ENCODE measurements around the gene CDCP2.

CDCP2 gene

GRCh38 chr1:54180701-54181360 is 28.0 kb upstream of the CDCP2 start:
- Histone ChIP-seq H4K20me1 (ENCODE audit: insufficient read depth, low read length) (no peaks in the 10 kb centered on the region), H3K79me2 (ENCODE audit: insufficient read depth, low read length) (no peaks in the 10 kb centered on the region), H3K36me3 (ENCODE audit: insufficient read depth, low read length) (peaks cover 5% of the 10 kb centered on the region; the same call in 1 of the 2 replicates), H3K27ac (ENCODE audit: low read length) (no peak overlapping the region), H3K4me3 (ENCODE audit: low read depth in 1 of 2, low read length in 2 of 2) (no peak overlapping the region), H3K4me2 (ENCODE audit: insufficient read depth, low read length) (no peak overlapping the region), H3K4me1 (ENCODE audit: insufficient read depth, low read length) (no peaks in the 10 kb centered on the region), H2AFZ (ENCODE audit: low read depth, low read length) (no peak overlapping the region), H3K9me3 (ENCODE audit: insufficient read depth, low read length, severe bottlenecking) (no peaks in the 10 kb centered on the region), H3K9ac (ENCODE audit: low read depth, low read length) (no peak overlapping the region), H3K27me3 (ENCODE audit: insufficient read depth, low read length, poor library complexity) (no peaks in the 10 kb centered on the region)
- DNase-seq = no peak
- TF ChIP-seq CTCF (IDR thresholded peaks at IDR 0.05; ENCODE audit: borderline replicate concordance, extremely low read depth, low read length, poor library complexity, severe bottlenecking) (no peak), EZH2 (IDR thresholded peaks at IDR 0.05; ENCODE audit: borderline replicate concordance, low read depth, low read length, severe bottlenecking) (no peak)
- ATAC-seq (ENCODE audit: insufficient read depth, low read depth) = no peak

- Histone ChIP-seq H2AFZ (ENCODE audit: low read depth, low read length) (no peak overlapping the region), H3K27ac (ENCODE audit: low read length) (no peak overlapping the region), H3K36me3 (ENCODE audit: insufficient read depth, low read length) (peaks cover 12% of the 10 kb centered on the region; the same call in 1 of the 2 replicates), H3K9ac (ENCODE audit: low read depth, low read length) (no peak overlapping the region), H4K20me1 (ENCODE audit: insufficient read depth, low read length) (no peaks in the 10 kb centered on the region), H3K27me3 (ENCODE audit: insufficient read depth, low read length, poor library complexity) (no peaks in the 10 kb centered on the region), H3K4me3 (ENCODE audit: low read depth in 1 of 2, low read length in 2 of 2) (no peak overlapping the region), H3K4me2 (ENCODE audit: insufficient read depth, low read length) (no peak overlapping the region), H3K79me2 (ENCODE audit: insufficient read depth, low read length) (no peaks in the 10 kb centered on the region), H3K9me3 (ENCODE audit: insufficient read depth, low read length, severe bottlenecking) (no peaks in the 10 kb centered on the region), H3K4me1 (ENCODE audit: insufficient read depth, low read length) (no peaks in the 10 kb centered on the region)
- no peak for ATAC-seq (ENCODE audit: insufficient read depth, low read depth)
- DNase-seq = no peak
- TF ChIP-seq CTCF (IDR thresholded peaks at IDR 0.05; ENCODE audit: borderline replicate concordance, extremely low read depth, low read length, poor library complexity, severe bottlenecking) = no peak
- TF ChIP-seq EZH2 (IDR thresholded peaks at IDR 0.05; ENCODE audit: borderline replicate concordance, low read depth, low read length, severe bottlenecking) = no peak
These were observed 25.7 kb upstream of the CDCP2 start for GRCh38 chr1:54178296-54179070.

- TF ChIP-seq EZH2 (IDR thresholded peaks at IDR 0.05; ENCODE audit: borderline replicate concordance, low read depth, low read length, severe bottlenecking) (no peak), CTCF (IDR thresholded peaks at IDR 0.05; ENCODE audit: borderline replicate concordance, extremely low read depth, low read length, poor library complexity, severe bottlenecking) (no peak)
- Histone ChIP-seq H3K9ac (ENCODE audit: low read depth, low read length) (no peak overlapping the region), H3K9me3 (ENCODE audit: insufficient read depth, low read length, severe bottlenecking) (no peaks in the 10 kb centered on the region), H3K79me2 (ENCODE audit: insufficient read depth, low read length) (no peaks in the 10 kb centered on the region), H3K4me2 (ENCODE audit: insufficient read depth, low read length) (no peak overlapping the region), H3K36me3 (ENCODE audit: insufficient read depth, low read length) (peaks cover 12% of the 10 kb centered on the region; the same call in 1 of the 2 replicates), H2AFZ (ENCODE audit: low read depth, low read length) (no peak overlapping the region), H3K27ac (ENCODE audit: low read length) (no peak overlapping the region), H3K4me3 (ENCODE audit: low read depth in 1 of 2, low read length in 2 of 2) (no peak overlapping the region), H4K20me1 (ENCODE audit: insufficient read depth, low read length) (no peaks in the 10 kb centered on the region), H3K4me1 (ENCODE audit: insufficient read depth, low read length) (no peaks in the 10 kb centered on the region), H3K27me3 (ENCODE audit: insufficient read depth, low read length, poor library complexity) (no peaks in the 10 kb centered on the region)
- ATAC-seq (ENCODE audit: insufficient read depth, low read depth) = no peak
- DNase-seq = no peak
These were observed 24.9 kb upstream of the CDCP2 start for GRCh38 chr1:54177726-54178125.
